Loucy (cell line): ENCODE measurements around the gene IFITM5.

Experiments used
- EZH2phosphoT487 ChIP-seq: fragments of 200-600 bp; IDR thresholded peaks from 2 replicates; pipeline ENCODE4 v1.6.1; 2018; ENCODE audit warnings: antibody characterized with exemption, mild to moderate bottlenecking, moderate library complexity, borderline replicate concordance
- TF ChIP-seq, protein P1 (sequence below): fragments of 200-600 bp; sonication (generic); conservative IDR thresholded peaks from 2 replicates; pipeline ENCODE4 v1.5.1; 2014; ENCODE audit warnings: mild to moderate bottlenecking, antibody characterized with exemption, low read length

DNA sequence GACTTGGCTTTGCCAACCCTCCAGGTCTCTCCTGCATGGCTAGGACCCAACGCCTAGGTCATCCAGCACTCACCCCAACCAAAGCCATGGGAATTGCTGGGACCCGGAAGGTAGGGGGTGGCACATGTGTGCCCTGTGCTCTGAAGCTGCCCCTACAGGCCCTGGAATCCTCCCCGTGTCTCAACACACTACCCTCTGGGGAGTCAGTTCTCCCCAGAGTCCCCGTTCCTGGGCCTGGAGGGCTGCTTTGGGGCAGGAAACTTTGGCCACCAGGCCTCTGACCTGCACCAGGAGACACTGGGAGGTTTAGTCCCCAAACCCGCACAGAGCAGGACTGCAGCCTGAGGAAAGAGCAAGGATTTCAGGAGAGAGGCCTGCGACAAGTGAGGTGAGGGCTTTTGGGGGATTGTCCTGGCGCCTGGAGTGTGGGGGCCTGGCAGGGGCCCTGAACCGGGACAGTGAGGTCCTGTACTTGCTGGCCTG is 14.0 kb upstream of the IFITM5 start:
- TF ChIP-seq, protein P1, sequence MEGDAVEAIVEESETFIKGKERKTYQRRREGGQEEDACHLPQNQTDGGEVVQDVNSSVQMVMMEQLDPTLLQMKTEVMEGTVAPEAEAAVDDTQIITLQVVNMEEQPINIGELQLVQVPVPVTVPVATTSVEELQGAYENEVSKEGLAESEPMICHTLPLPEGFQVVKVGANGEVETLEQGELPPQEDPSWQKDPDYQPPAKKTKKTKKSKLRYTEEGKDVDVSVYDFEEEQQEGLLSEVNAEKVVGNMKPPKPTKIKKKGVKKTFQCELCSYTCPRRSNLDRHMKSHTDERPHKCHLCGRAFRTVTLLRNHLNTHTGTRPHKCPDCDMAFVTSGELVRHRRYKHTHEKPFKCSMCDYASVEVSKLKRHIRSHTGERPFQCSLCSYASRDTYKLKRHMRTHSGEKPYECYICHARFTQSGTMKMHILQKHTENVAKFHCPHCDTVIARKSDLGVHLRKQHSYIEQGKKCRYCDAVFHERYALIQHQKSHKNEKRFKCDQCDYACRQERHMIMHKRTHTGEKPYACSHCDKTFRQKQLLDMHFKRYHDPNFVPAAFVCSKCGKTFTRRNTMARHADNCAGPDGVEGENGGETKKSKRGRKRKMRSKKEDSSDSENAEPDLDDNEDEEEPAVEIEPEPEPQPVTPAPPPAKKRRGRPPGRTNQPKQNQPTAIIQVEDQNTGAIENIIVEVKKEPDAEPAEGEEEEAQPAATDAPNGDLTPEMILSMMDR = no peak
- no peak for TF ChIP-seq EZH2phosphoT487
